Activated T-cell treated with anti-CD3 and anti-CD28 coated beads for 4 hours (primary cell): Measurements from ENCODE around the gene PALM.
"Not testable (repeated sequence)": the region's sequence is repeated elsewhere in the genome, so short reads cannot be mapped to it uniquely, and the experiment has no call there.

ENCODE experiments used
- DNase-seq: peaks from one replicate; pipeline ENCODE4 v3.0.0-alpha.2; 2020

PALM gene

GRCh38 chr19:734716-735115 lies 26.0 kb downstream of the PALM start:
- no peak for DNase-seq

GRCh38 chr19:736125-736524 lies 27.4 kb downstream of the PALM start:
- DNase-seq = no peak

GRCh38 chr19:737591-738093 lies 28.9 kb downstream of the PALM start:
- peak; percentile 51 for DNase-seq

DNA sequence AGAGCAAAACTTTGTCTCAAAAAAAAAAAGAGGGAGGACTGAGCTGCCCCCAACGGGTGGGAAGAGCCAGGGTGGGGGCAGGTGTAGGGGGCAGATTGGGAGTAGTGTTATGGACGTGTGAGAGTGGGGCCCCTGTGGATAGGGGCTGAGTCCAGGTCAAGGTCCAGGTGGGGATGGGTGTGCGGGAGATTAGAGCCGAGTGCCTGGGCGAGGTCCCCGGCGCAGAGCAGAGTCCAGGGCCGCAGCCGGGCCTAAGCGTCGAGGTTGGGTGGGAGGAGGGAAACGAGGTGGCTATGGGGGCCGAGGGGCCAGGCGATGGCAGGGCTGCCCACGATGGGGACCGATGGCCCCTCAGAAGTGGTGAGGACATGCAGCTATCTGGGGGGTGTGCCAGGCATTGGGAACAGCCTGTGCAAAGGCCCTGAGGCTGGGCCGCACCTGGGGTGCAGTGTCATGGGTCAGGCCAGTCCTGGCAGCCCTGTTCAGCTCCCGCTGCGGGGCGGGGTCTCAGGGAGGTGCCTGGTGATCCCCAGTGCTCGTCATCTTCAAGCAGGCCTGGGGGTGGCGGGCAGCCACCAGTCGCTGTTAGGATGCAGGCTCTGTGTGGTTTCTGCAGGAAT lies 29.9 kb downstream of the PALM start:
- DNase-seq = no peak

- no peak for DNase-seq
These were observed 31.4 kb downstream of the PALM start for GRCh38 chr19:739998-740715.

DNA sequence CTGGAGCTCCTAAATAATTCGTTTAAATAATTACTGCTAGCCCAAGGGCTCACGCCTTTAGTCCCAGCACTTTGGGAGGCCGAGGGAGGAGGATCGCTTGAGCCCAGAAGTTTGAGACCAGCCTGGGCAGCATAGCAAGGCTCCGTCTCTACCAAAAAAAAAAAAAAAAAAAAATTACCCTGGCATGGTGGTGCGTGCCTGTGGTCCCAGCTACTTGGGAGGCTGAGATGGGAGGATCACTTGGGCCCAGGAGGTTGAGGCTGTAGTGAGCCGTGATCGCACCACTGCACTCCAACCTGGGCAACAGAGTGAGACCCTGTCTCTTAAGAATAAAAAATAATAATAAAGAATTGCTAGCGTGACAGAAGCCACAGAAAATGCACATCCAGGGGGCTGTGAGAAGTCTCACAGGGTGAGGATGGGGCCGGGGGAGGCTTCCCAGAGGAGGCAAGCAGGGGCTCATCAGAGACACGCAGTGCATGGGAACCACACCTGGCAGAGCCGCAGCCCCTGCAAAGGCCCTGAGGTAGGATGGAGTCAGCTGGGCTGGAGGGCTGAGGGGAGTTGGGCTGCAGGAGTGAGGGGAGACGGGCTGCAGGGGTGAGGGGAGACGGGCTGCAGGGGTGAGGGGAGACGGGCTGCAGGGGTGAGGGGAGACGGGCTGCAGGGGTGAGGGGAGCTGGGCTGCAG lies 32.2 kb downstream of the PALM start:
- not testable (repeated sequence) for DNase-seq

DNA sequence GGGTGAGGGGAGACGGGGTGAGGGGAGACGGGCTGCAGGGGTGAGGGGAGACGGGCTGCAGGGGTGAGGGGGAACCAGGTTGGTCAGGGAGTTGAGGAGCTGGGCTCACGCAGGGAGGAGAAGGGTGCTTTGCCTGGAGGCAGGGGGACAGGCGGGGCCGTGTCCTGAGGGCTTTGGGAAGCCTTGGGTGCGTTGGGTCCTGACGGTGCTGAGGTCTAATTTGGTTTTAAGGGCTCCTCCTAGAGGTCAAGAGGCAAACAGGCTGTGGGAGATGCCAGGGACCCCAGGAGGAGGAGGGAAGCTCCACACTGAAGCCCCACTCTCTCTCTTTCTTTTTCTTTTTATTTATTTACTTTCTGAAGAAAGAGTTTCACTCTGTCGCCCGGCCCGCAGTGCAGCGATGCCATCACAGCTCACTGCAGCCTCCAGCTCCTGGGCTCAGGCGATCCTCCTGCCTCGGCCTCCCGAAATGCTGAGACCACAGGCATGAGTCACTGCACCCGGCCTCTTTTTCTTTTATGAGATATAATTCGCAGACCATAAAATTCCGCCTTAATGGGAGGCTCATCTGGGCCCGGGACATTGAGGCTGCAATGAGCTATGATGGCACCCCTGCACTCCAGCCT lies 32.9 kb downstream of the PALM start:
- DNase-seq = no peak

DNA sequence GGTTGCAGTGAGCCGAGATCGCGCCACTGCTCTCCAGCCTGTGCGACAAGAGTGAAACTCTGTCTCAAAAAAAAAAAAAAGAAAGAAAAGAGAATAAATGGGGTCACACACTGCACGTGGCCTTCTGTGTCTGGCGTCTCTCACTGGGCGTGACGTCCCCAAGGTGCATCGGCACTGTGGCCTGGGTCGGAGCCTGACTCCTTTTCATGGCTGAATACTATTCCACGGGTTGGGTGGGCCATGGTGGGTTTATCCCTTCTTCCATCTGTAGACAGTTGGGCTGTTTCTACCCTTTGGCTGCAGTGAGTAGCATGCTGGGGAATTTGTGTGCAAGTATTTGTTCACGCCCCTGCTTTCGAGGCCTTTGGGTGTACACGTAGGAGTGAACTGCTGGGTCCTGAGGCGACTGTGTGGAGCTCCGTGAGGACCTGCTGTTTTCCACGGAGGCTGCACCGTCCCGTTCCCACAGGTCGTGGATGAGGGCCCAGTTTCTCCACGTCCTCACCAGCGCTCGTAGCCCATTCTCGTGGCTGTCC lies 33.9 kb downstream of the PALM start:
- DNase-seq = no peak

DNA sequence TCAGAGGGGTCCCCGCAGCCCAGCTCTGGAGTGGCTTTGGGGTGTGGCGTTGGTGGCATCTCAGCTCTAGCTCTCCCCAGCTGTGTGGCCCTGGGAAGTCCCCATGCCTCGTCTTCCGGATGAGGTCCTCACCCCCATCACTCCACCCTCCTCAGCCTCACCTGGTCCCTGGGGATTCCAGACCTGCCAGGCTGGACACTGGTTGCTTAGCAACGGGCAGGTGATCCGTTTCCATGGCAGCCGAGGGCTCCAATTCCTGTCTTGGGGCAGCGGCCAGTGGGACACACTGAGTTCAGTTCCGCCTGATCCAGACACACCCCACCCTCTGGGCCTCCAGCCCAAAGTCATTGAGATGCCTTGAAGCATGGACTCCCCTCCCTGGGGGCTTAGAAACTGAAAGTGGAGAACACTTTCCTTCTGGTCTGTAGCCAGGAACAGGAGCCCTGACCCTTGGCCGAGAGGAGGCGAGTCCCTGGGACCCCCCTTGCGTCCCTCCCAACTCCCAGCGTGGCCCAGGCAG lies 34.5 kb downstream of the PALM start:
- no peak for DNase-seq

DNA sequence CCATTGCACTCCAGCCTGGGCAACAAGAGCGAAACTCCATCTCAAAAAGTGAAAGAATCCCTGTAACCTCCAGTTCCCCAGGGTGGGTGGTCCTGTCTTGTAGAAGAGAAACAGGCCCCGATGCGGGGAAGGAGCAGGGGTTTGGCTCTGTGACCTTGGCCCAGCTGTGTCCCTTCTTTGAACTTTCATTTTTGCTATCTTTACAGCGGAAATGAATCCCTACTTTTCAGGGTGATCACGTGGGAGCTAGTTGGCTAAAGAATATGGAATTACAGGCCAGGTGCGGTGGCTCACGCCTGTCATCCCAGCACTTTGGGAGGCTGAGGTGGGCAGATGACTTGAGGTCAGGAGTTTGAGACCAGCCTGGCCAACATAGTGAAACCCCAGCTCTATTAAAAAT lies 36.4 kb downstream of the PALM start:
- not testable (repeated sequence) for DNase-seq

DNA sequence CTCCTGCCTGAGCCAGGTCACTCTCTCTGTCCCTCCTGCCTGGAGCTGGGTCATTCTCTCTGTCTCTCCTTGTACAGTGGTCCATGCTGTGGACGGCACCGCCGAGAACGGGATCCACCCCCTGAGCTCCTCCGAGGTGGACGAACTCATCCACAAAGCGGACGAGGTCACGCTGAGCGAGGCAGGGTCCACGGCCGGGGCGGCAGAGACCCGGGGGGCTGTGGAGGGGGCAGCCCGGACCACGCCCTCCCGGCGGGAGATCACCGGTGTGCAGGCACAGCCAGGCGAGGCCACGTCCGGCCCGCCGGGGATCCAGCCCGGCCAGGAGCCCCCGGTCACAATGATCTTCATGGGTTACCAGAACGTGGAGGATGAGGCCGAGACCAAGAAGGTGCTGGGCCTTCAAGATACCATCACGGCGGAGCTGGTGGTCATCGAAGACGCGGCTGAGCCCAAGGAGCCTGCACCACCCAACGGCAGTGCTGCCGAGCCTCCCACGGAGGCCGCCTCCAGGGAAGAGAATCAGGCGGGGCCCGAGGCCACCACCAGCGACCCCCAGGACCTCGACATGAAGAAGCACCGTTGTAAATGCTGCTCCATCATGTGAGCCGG lies 37.6 kb downstream of the PALM start:
- no peak for DNase-seq

- DNase-seq = no peak
These were observed 38.2 kb downstream of the PALM start for GRCh38 chr19:746956-747355.

DNA sequence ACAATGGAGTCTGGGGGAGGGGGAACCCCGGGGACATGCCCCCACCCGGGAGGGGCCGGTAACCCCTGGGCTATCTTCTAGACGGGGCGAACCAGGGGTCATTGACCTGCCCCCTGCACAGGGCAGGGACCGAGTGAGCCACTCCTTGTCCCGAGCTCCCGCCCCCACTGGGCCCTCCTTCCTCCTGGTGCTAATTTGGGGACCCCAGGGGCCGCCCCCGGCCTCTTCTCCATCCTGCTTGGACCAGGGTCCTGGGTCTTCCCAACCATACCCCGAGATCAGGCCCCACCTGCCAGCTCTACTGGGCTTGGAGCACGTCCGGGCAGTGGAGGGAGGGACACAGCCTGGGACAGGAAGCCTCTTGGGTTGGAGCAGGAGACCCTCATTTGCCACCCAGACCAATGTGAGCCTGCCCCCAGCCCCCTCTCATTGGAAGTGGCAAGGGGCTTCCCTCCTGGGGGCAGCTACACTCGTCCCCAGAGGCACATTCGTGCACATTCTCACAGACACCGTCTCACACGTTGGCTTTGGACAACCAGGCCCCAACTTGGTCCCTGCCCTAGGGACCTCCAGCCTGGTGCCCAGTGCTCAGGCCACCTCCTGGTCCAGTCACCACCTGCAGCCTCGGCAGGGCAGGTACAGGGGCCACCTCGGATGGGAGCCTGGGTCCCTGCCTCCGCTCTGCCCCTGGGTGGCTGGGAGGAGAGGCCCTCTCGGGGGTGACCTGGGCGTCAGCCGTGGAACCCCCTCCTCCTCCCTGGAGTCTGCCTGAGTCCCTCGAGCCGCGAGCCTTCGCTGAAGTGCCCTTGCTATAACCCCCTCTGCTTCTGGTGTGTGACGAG lies 38.9 kb downstream of the PALM start:
- no peak for DNase-seq

DNA sequence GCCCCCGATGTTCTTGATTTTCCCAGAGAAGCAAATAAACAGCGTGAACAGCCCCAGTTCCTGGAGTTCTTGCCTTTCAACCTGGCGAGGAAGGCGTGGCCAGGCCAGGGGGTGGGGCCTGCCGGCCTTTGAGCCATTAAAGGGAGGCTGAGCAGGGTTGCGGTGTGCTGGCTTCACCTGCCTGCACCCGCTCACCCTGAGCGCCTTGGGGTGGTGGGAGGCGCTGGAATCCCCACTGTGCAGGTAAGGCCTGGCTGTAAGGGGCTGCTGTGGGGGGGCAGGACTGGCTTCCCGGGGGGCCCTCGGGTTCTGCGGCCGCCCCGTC lies 39.5 kb downstream of the PALM start:
- no peak for DNase-seq

- no peak for DNase-seq
These were observed 41.1 kb downstream of the PALM start for GRCh38 chr19:749811-750210.

- DNase-seq = no peak
These were observed 42.1 kb downstream of the PALM start, which contains the start of gene MISP for GRCh38 chr19:750640-751423. Gene MISP (plus strand): TSS chr19:751112. CDS start chr19:756947, 5,835 bp downstream.

DNA sequence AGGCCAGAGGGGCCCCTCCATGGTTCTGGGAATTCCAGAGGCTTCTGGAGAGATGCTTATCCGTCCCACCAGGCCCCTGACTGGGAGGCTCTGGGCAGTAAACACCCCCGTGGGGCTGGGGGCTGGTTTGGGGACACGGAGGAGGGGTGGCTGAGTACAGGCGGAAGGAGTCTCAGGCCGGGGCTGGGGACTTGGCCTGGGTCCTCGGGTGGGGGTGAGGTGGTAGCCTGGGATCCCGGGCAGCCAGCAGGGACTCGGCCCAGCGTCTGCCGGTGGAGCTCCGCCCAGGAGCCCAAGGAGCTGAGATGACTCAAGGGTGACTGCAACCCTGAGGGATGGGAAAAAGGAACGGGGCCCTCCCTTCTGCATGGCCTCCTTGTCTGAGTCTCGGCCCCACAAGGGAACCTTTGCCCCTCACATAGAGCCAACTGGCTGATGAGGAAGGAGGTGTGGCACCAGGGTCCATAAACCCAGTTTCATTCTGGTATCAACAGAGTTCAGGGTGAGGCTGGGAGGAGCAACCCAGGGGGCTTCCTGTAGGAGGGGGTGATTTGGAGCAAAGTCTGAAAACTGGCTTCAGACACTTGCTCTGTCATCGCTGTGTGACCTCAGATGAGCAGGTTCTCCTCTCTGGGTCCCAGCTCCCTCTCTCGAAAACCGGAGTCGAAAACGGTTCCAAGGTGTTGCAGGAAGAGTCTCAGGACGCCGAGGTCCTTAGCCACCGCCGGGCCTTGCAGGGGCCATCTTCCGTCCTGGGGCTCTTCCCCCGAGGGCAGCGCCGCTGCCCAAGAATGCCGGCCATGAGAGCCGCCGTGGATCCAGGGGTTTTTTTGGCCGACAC lies 43.0 kb downstream of the PALM start:
- DNase-seq = no peak

DNA sequence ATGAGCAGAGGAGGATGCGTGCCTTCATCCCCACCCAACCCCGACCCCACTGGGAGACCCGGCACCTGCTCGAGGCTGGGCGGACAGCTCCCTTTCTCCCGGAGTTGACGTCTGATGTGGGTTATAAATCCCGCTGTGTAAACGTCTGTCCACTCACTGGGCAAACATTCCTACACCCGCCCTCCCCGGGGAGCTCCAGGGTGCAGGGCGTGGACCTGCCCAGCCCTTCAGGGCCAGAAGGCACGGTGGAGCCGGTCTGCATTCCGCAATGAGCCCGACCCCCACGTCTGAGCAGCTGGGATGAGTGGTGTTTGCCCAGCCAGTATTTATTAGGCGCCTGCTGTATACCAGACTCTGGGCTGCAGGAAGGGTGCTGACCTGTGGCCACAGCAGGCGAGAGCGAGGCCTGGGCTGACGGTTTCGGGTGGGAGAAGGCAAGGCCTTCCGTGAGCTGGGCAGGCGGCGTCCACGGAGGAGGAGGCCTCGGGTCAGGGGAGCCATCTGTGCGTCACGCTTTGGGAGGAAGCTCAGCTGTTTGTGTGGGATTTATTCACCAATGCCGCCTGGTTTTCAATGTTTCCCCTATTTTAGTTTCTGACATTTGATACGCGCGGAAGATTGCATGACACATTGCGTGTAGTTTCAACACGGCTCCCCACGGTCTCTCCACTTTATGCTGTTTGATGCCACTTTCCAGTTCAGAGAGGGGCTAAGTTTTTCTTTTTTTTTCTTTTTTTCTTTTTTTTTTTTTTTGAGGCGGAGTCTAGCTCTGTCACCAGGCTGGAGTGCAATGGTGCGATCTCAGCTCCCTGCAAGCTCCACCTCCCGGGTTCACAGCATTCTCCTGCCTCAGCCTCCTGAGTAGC lies 44.1 kb downstream of the PALM start:
- no peak for DNase-seq

DNA sequence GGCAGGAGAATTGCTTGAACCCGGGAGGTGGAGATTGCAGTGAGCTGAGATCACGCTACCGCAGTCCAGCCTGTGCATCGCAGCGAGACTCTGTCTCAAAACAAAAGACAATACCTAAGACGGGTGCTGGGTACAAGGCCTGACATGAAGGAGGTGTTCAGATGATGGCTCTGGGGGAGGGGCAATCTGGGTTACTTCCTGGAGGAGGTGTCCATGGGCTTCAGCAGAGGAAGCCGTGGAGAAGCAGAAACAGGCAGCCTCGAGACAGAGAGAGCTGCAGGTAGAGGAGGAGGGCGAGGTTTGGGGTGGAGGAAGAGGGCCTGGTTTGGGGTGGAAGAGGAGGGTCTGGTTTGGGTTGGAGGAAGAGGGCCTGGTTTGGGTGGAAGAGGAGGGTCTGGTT lies 45.8 kb downstream of the PALM start:
- no peak for DNase-seq
